ENCODE data around the gene PSTPIP2.

- no peak for TF ChIP-seq CTCF (IDR thresholded peaks at IDR 0.05)
- no peak for TF ChIP-seq EZH2 (IDR thresholded peaks at IDR 0.05)
- TF ChIP-seq EZH2phosphoT487 (IDR thresholded peaks at IDR 0.05) = no peak
Measured at GRCh38 chr18:46062781-46063180, 9.3 kb downstream of the PSTPIP2 start.
